Activated CD4-positive, alpha-beta T cell treated with anti-CD3 and anti-CD28 coated beads, Interleukin-2, amount 10 ng/mL, durations not matched to agents 24 days and 14 days (primary cell): ENCODE measurements around the gene CFAP65. TPM values are rescaled to one million over a fixed set of nuclear protein-coding genes. Genes with fewer than 3 reads are reported as not detected.
A peak's percentile ranks its signal among the peaks of the same experiment; 100 is the strongest.

ENCODE experiments used
- DNase-seq: peaks from one replicate; pipeline ENCODE4 v3.0.0; 2022
- H3K27ac Mint-ChIP-seq: one replicate; pipeline ENCODE4 v1.8.0; 2022; ENCODE audit warnings: mild to moderate bottlenecking, mixed read lengths
- H3K27me3 Mint-ChIP-seq: one replicate; pipeline ENCODE4 v1.8.0; 2022; ENCODE audit warnings: mixed read lengths
- H3K36me3 Mint-ChIP-seq: one replicate; pipeline ENCODE4 v1.8.0; 2022; ENCODE audit warnings: low read depth, mild to moderate bottlenecking, mixed read lengths
- H3K4me1 Mint-ChIP-seq: one replicate; pipeline ENCODE4 v1.8.0; 2021; ENCODE audit warnings: mixed read lengths
- H3K4me3 Mint-ChIP-seq: one replicate; pipeline ENCODE4 v1.8.0; 2022; ENCODE audit warnings: mild to moderate bottlenecking, moderate library complexity, mixed read lengths
- H3K9me3 Mint-ChIP-seq: one replicate; pipeline ENCODE4 v1.8.0; 2021; ENCODE audit warnings: mixed read lengths
- intact Hi-C: fragments of 100-400 bp; cut with micrococcal nuclease; formaldehyde crosslinking; loops from one replicate; pipeline ENCODE4 v1.15.1; 2023
- total RNA-seq: library from RNA; stranded (reverse); gene quantifications from 2 replicates; pipeline ENCODE4 v1.2.3, GENCODE V29; 2022

The CFAP65 gene
- total RNA-seq, 1 donor from 2014 or later: not detected

GRCh38 chr2:219057709-219058540 lies 16.6 kb upstream of the CFAP65 start:
- H3K27me3 Mint-ChIP-seq: peaks cover 61% of the 10 kb centered on the region
- intact Hi-C loops: loop anchor here (1.0 to 10.0 kb wide), 8 partner anchors 44 to 277 kb away; partner anchors contain the start of gene RESP18
- peak overlapping the region; percentile 48 for H3K4me3 Mint-ChIP-seq
- H3K36me3 Mint-ChIP-seq: no peaks in the 10 kb centered on the region
- no peak overlapping the region for H3K27ac Mint-ChIP-seq
- peaks cover 10% of the 10 kb centered on the region for H3K4me1 Mint-ChIP-seq
- H3K9me3 Mint-ChIP-seq: no peaks in the 10 kb centered on the region
- DNase-seq: peak; percentile 94

- H3K36me3 Mint-ChIP-seq: no peaks in the 10 kb centered on the region
- H3K4me3 Mint-ChIP-seq: no peak overlapping the region
- DNase-seq: no peak
- H3K27me3 Mint-ChIP-seq: peaks cover 55% of the 10 kb centered on the region
- no peaks in the 10 kb centered on the region for H3K9me3 Mint-ChIP-seq
- peaks cover 10% of the 10 kb centered on the region for H3K4me1 Mint-ChIP-seq
- H3K27ac Mint-ChIP-seq: no peak overlapping the region
- intact Hi-C loops: loop anchor here (5.0 to 10.0 kb wide), 3 partner anchors 45 to 278 kb away; partner anchors contain the start of gene RESP18
Measured at GRCh38 chr2:219056896-219057708, 15.8 kb upstream of the CFAP65 start.

GRCh38 chr2:219056176-219056895 lies 15.0 kb upstream of the CFAP65 start:
- Mint-ChIP-seq H3K4me1 (peaks cover 7% of the 10 kb centered on the region), H3K4me3 (no peak overlapping the region), H3K36me3 (no peaks in the 10 kb centered on the region), H3K27ac (no peak overlapping the region), H3K9me3 (no peaks in the 10 kb centered on the region), H3K27me3 (peaks cover 50% of the 10 kb centered on the region)
- DNase-seq: no peak
- intact Hi-C loops: loop anchor here (5.0 to 10.0 kb wide), 3 partner anchors 46 to 278 kb away; partner anchors contain the start of gene RESP18

DNA sequence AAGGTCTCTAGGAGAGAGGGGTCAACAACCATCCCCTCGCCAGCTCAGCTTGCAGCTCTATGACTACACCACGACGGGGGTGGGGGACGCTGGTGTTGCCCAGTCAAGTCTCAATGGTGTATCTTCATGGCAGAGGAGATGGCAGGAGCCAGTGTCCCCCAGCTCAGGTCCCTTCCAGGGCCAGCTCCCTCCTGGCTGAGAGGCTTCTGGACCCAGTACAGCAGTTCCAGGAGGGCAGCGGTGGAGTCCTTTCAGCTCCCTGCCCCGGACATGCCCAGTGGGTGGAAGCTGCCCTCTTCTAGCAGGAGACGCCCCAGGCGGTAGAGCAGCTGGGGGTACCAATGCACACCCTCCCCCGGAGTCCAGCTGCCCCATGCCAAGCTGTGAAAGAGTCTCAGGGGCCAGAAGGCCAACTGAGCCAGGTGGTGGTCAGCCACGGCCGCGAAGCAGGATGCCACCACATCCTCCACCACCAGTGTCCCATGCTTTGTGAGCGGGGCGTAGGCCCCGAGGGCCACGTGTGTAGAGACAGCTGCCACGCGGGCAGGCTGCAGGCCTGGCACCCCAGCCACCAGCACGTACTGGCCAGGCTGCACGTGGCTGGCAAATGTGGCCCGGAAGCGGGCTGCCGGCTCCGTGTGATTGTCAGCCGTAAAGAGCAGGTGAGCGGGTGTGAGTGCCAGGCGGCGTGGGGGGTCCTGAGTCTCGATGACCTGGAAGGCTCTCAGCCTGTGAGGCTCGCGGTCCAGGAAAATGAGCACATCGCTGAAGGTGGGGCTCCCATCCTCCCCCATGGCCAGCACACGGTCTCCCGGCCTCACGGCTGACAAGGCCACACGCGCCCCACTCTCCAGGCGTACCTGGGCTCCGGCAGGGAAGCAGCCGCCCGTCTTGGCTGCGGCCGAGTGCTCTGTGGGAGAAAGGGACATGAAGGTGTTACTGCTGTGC lies 13.9 kb upstream of the CFAP65 start:
- DNase-seq: no peak
- no peaks in the 10 kb centered on the region for H3K36me3 Mint-ChIP-seq
- no peak overlapping the region for H3K27ac Mint-ChIP-seq
- peaks cover 6% of the 10 kb centered on the region for H3K4me1 Mint-ChIP-seq
- no peak overlapping the region for H3K4me3 Mint-ChIP-seq
- intact Hi-C loops: loop anchor here (5.0 to 10.0 kb wide), 3 partner anchors 47 to 280 kb away; partner anchors contain the start of gene RESP18
- H3K27me3 Mint-ChIP-seq: peaks cover 53% of the 10 kb centered on the region
- no peaks in the 10 kb centered on the region for H3K9me3 Mint-ChIP-seq

GRCh38 chr2:219049282-219049681 lies 8.0 kb upstream of the CFAP65 start:
- H3K9me3 Mint-ChIP-seq: no peaks in the 10 kb centered on the region
- no peak for DNase-seq
- H3K4me1 Mint-ChIP-seq: no peaks in the 10 kb centered on the region
- no peaks in the 10 kb centered on the region for H3K36me3 Mint-ChIP-seq
- intact Hi-C loops: no loop called here
- H3K27me3 Mint-ChIP-seq: peaks cover 39% of the 10 kb centered on the region
- H3K27ac Mint-ChIP-seq: no peak overlapping the region
- H3K4me3 Mint-ChIP-seq: no peak overlapping the region

DNA sequence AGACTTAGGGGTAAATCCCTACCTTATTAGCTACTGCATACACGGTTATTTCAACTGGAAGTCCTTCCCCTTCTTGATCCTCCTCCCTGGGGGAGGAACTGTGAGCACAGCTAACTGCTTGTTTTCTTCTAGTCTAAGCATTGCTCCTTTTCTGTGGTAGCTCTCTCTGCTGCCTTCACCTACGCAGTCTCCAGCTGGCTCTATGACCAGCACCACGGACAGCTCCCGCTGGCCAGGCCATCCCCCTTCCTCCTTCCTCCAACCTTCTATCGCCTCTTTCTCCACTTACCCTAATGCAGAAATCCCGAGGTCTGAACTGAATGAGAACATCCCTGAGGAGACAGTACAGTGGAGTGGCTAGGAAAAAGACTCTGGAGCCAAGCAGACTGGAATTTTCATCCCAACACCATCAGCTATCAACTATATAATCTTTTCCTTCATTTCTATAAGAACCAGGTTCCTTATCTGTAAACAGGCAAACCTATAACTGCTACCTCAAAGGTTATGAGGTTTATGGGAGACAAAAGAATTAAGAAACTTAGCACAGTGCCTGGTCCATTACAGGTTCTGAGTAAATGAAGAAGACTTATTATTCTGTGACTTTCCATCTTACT lies 4.7 kb upstream of the CFAP65 start:
- peaks cover 2% of the 10 kb centered on the region for H3K4me1 Mint-ChIP-seq
- no peak overlapping the region for H3K4me3 Mint-ChIP-seq
- peak; percentile 76 for DNase-seq
- no peaks in the 10 kb centered on the region for H3K9me3 Mint-ChIP-seq
- no peaks in the 10 kb centered on the region for H3K36me3 Mint-ChIP-seq
- no peak overlapping the region for H3K27ac Mint-ChIP-seq
- H3K27me3 Mint-ChIP-seq: peaks cover 48% of the 10 kb centered on the region
- intact Hi-C loops: no loop called here

GRCh38 chr2:219042750-219043149 lies 1.4 kb upstream of the CFAP65 start:
- DNase-seq: no peak
- intact Hi-C loops: no loop called here
- no peak overlapping the region for H3K4me3 Mint-ChIP-seq
- peaks cover 2% of the 10 kb centered on the region for H3K4me1 Mint-ChIP-seq
- H3K27me3 Mint-ChIP-seq: peaks cover 49% of the 10 kb centered on the region
- H3K36me3 Mint-ChIP-seq: no peaks in the 10 kb centered on the region
- H3K27ac Mint-ChIP-seq: no peak overlapping the region
- H3K9me3 Mint-ChIP-seq: no peaks in the 10 kb centered on the region

- intact Hi-C loops: no loop called here
- H3K9me3 Mint-ChIP-seq: no peaks in the 10 kb centered on the region
- H3K4me3 Mint-ChIP-seq: no peak overlapping the region
- no peak overlapping the region for H3K27ac Mint-ChIP-seq
- peaks cover 50% of the 10 kb centered on the region for H3K27me3 Mint-ChIP-seq
- peaks cover 2% of the 10 kb centered on the region for H3K4me1 Mint-ChIP-seq
- H3K36me3 Mint-ChIP-seq: no peaks in the 10 kb centered on the region
- DNase-seq: no peak
Measured at GRCh38 chr2:219042157-219042556, 841 bp upstream of the CFAP65 start.

GRCh38 chr2:219038600-219038999 lies 2.7 kb downstream of the CFAP65 start:
- H3K4me3 Mint-ChIP-seq: no peak overlapping the region
- DNase-seq: no peak
- intact Hi-C loops: no loop called here

DNA sequence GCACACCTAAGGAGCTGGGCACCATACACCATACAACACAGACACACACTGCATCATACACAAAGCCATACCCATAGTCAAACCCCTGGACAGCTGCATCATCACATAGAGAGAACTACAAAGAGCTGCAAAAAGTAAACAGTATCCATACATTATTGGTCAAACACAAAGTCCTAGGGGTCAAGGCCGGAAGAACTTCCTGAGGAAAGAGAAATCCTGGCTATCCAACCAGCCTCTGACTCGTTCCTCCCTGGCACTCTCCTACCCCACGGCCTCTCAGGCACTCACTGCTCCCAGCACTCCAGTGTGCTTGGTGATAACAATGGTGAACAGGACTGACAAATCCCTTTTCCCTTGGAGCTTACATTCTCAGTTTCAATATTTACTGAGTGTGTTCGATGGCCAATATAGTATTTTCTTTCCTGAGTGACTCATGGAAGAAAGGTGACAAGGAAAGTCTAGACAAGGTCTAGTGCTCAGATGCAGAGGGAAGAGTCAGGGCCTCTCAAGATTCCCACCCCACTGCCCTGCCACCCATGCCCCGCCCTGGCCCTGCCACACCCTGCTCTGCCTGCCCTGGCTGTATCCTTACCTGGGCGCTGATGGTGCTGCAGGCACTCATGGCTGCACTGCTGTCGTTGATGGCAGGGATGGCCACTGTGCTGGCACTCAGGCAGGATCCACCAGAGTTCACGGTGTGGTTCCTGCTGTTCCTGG lies 3.4 kb downstream of the CFAP65 start:
- Mint-ChIP-seq H3K36me3 (no peaks in the 10 kb centered on the region), H3K9me3 (no peaks in the 10 kb centered on the region), H3K4me3 (no peak overlapping the region), H3K27ac (no peak overlapping the region), H3K27me3 (peaks cover 60% of the 10 kb centered on the region), H3K4me1 (peaks cover 2% of the 10 kb centered on the region)
- intact Hi-C loops: no loop called here
- no peak for DNase-seq

More at GRCh38 chr2:219038600-219038999, 2.7 kb downstream of the CFAP65 start:
- Mint-ChIP-seq H3K9me3 (no peaks in the 10 kb centered on the region), H3K27me3 (peaks cover 56% of the 10 kb centered on the region), H3K36me3 (no peaks in the 10 kb centered on the region), H3K27ac (no peak overlapping the region), H3K4me1 (peaks cover 2% of the 10 kb centered on the region)

GRCh38 chr2:219035942-219036341 lies 5.4 kb downstream of the CFAP65 start:
- Mint-ChIP-seq H3K4me3 (no peak overlapping the region), H3K27me3 (peaks cover 41% of the 10 kb centered on the region), H3K36me3 (no peaks in the 10 kb centered on the region), H3K27ac (no peak overlapping the region), H3K9me3 (no peaks in the 10 kb centered on the region), H3K4me1 (no peaks in the 10 kb centered on the region)
- intact Hi-C loops: no loop called here
- DNase-seq: no peak

DNA sequence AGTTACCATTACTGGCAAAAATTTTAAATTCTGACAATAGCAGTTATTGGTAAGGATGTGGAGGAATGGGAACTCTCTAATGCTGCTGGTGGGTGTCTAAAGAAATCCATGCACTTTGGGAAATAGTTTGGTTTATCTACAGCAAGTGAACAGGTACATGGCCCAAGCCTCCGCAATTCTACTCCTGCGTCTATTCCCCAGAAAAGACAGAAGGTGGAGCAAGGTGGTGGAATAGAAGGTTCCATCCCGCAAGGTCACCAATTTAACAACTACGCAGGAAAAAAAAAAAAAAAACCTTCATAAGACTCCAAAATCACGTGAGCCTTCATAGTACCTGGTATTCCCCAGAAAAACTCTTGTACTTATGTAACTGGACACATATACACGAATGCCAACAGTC lies 6.5 kb downstream of the CFAP65 start:
- Mint-ChIP-seq H3K36me3 (no peaks in the 10 kb centered on the region), H3K4me3 (no peak overlapping the region), H3K27ac (no peak overlapping the region), H3K9me3 (no peaks in the 10 kb centered on the region), H3K4me1 (no peaks in the 10 kb centered on the region), H3K27me3 (peaks cover 31% of the 10 kb centered on the region)
- DNase-seq: no peak
- intact Hi-C loops: no loop called here
